Transverse colon (tissue), 3 donors: Measurements from ENCODE around the gene RCSD1.

Source experiments
- CTCF ChIP-seq, 5 experiments: fragments of 200-600 bp in 3 of 5; fragments of 450-650 bp in 2 of 5; sonication (generic) in 3 of 5; IDR thresholded peaks; 1 replicate in 2 of 5; 2 replicates in 3 of 5; pipeline ENCODE4 v1.5.1; 2016 to 2017; ENCODE audit warnings: antibody characterized with exemption in 5 of 5, inconsistent platforms in 3 of 5, mild to moderate bottlenecking in 2 of 5, moderate library complexity in 1 of 5
- POLR2A ChIP-seq: fragments of 450-650 bp; IDR thresholded peaks from one replicate; pipeline ENCODE4 v1.6.1; 2016; ENCODE audit warnings: antibody characterized with exemption, mild to moderate bottlenecking, moderate library complexity

GRCh38 chr1:167723707-167724323 is 93.8 kb downstream of the RCSD1 start:
- TF ChIP-seq CTCF (IDR thresholded peaks at IDR 0.05): no peak
- no peak for TF ChIP-seq POLR2A
